ENCODE data around the gene MSRB1. TPM values are rescaled to one million over a fixed set of nuclear protein-coding genes. Genes with fewer than 3 reads are reported as not detected.
"Not testable (repeated sequence)": the region's sequence is repeated elsewhere in the genome, so short reads cannot be mapped to it uniquely, and the experiment has no call there.

MSRB1 gene
- total and polyA plus RNA-seq, 8 donors = 29.7 to 94.4 (median 57.0) TPM

DNA sequence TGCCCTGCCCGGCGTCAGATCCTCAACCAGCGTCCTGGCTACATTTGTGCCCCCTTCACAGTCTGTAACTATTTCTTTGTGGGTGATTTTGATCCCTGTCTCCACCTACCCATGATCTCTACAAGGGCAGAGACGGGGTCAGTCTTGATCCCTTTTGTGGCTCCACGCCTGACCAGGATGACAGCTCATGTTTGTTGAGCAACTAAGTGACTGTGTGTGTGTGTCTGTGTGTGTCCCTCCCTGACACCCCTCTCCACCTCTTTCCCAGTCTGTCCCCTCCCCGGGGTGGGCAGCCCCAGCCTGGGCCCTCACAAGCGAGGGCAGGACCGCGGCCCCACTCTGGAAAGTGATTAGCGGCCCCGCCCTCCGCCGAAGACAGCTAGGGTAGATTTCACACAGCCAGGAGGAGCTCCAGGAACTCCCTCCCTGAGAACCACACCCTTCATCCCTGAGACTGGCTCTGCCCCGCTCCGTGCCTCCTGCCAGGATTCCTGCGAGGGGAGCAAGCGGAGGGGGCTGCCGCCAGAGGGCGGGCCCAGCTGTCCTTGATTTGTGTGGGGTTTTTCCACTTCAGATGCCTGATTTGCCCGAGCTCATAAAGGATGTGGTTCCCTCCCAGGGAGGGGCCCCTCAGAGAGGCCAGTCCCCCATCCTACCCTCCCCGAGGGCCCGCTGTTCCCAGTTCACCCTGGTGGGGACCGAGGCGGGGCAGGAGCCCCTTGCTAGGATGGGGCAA is 19.5 kb downstream of the MSRB1 start:
- H3K27me3 ChIP-seq = peaks cover 0 to 9% (median 0%) of the 10 kb centered on the region in 4 donors
- 29% methylated on average over 24 of the region's 24 CpGs for WGBS, 2 donors
- ATAC-seq = peak; percentile 26 to 78 (median 35)

DNA sequence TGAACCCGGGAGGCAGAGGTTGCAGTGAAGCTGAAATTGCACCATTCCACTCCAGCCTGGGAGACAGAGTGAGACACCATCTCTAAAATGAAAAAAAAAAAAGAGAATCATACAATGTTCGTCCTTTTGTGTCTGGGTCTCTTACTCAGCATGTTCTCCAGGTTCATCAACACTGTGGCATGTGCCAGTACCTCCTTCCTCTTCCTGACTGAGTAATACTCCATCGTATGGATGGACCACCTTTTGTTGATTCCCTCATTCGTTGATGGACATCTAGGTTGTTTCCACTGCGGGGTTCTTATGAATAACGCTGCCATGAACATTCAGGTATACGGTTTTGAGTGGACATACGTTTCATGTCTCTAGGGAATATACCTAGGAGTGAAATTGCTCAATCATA is 20.6 kb downstream of the MSRB1 start:
- ATAC-seq (no peak), DNase-seq (no peak), FAIRE-seq (no peak)
- intact Hi-C loops (cut with DNase I) = loop anchor here in 1 of 3 donors (5.0 kb wide), 1 partner anchor 55 kb away; no protein-coding TSS in a partner anchor
- Histone ChIP-seq H3K36me3 (no peaks in the 10 kb centered on the region), H3K4me3 (no peak overlapping the region), H3K27ac (no peak overlapping the region), H3K4me1 (no peaks in the 10 kb centered on the region), H3K9me3 (no peaks in the 10 kb centered on the region), H3K27me3 (peaks cover 0 to 9% (median 1%) of the 10 kb centered on the region in 4 donors)
- 70 to 80% methylated on average over 8 of the region's 8 CpGs for WGBS, 2 donors
- TF ChIP-seq, protein P1, sequence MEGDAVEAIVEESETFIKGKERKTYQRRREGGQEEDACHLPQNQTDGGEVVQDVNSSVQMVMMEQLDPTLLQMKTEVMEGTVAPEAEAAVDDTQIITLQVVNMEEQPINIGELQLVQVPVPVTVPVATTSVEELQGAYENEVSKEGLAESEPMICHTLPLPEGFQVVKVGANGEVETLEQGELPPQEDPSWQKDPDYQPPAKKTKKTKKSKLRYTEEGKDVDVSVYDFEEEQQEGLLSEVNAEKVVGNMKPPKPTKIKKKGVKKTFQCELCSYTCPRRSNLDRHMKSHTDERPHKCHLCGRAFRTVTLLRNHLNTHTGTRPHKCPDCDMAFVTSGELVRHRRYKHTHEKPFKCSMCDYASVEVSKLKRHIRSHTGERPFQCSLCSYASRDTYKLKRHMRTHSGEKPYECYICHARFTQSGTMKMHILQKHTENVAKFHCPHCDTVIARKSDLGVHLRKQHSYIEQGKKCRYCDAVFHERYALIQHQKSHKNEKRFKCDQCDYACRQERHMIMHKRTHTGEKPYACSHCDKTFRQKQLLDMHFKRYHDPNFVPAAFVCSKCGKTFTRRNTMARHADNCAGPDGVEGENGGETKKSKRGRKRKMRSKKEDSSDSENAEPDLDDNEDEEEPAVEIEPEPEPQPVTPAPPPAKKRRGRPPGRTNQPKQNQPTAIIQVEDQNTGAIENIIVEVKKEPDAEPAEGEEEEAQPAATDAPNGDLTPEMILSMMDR (IDR thresholded peaks at IDR 0.05) = no peak

More for the DNA sequence above, 19.5 kb downstream of the MSRB1 start:
- no peaks in the 10 kb centered on the region for H3K9me3 ChIP-seq
- intact Hi-C loops (cut with DNase I) = loop anchor here in 1 of 3 donors (5.0 kb wide), 1 partner anchor 56 kb away; no protein-coding TSS in a partner anchor
- no peaks in the 10 kb centered on the region for H3K4me1 ChIP-seq
- TF ChIP-seq, protein P1 (IDR thresholded peaks at IDR 0.05) = no peak
- no peak overlapping the region for H3K4me3 ChIP-seq
- no peaks in the 10 kb centered on the region for H3K36me3 ChIP-seq
- H3K27ac ChIP-seq = no peak overlapping the region
- peak in 1 of 6 donors; percentile 40 for DNase-seq
- no peak for FAIRE-seq

GRCh38 chr16:1920727-1921171 is 22.2 kb downstream of the MSRB1 start:
- Histone ChIP-seq H3K4me1 (no peaks in the 10 kb centered on the region), H3K36me3 (no peaks in the 10 kb centered on the region), H3K4me3 (no peak overlapping the region), H3K27ac (no peak overlapping the region), H3K27me3 (peaks cover 0 to 9% (median 2%) of the 10 kb centered on the region in 4 donors), H3K9me3 (no peaks in the 10 kb centered on the region)
- intact Hi-C loops (cut with DNase I) = loop anchor here in 1 of 3 donors (5.0 kb wide), 1 partner anchor 53 kb away; no protein-coding TSS in a partner anchor
- peak; percentile 33 to 70 (median 54) for ATAC-seq
- TF ChIP-seq, protein P1 (IDR thresholded peaks at IDR 0.05) = no peak
- DNase-seq = peak in 2 of 6 donors; percentile 24 to 57
- no peak for FAIRE-seq
- 12% methylated on average over 15 of the region's 15 CpGs for WGBS, 2 donors

DNA sequence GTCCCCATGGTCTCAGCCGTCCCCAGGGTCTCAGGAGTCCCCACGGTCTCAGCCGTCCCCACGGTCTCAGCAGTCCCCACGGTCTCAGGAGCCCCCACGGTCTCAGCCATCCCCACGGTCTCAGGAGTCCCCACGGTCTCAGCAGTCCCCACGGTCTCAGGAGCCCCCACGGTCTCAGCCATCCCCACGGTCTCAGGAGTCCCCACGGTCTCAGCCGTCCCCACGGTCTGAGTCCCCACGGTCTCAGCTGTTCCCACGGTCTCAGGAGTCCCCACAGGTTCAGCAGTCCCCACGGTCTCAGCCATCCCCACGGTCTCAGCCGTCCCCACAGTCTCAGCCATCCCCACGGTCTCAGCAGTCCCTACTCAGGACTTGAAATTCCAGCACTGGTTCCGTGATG is 22.9 kb downstream of the MSRB1 start:
- not testable (repeated sequence) for ATAC-seq, DNase-seq, H3K4me1 ChIP-seq, H3K9me3 ChIP-seq, H3K4me3 ChIP-seq, H3K27me3 ChIP-seq, H3K27ac ChIP-seq, FAIRE-seq, H3K36me3 ChIP-seq
- WGBS, 2 donors = 51 to 63% methylated on average over 21 of the region's 21 CpGs
- intact Hi-C loops (cut with DNase I) = loop anchor here in 1 of 3 donors (5.0 kb wide), 1 partner anchor 53 kb away; no protein-coding TSS in a partner anchor

- no peak overlapping the region for H3K4me3 ChIP-seq
- no peak for FAIRE-seq
- WGBS, 2 donors = 31 to 45% methylated on average over 29 to 30 of the region's 30 CpGs
- peaks cover 0 to 9% (median 2%) of the 10 kb centered on the region in 4 donors for H3K27me3 ChIP-seq
- no peaks in the 10 kb centered on the region for H3K4me1 ChIP-seq
- intact Hi-C loops (cut with DNase I) = no loop called here
- H3K36me3 ChIP-seq = no peaks in the 10 kb centered on the region
- H3K9me3 ChIP-seq = no peaks in the 10 kb centered on the region
- TF ChIP-seq, protein P1 (IDR thresholded peaks at IDR 0.05) = no peak
- no peak for ATAC-seq
- no peak overlapping the region for H3K27ac ChIP-seq
- peak in 2 of 6 donors; percentile 22 to 74 for DNase-seq
Measured at GRCh38 chr16:1919327-1919998, 23.5 kb downstream of the MSRB1 start.
